ENCODE results near the gene ARHGEF12.

DNA sequence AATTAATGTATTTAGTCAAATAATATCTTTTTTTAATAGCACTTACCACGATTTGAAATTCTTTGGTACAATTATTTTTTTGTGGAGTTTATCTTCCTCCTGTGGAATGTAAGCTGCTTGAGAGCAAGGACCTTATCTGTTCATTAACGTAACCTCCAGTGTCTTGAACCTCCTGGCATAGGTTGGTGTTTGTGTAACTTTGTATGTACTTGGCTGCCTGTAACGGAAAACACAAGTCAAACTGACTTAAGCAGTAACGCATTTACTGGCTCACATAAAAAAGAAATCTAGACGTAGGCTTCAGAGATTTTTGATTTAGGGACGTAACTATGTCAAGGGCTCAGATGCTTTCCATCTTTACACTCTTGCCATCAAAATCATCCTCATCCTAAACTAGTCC lies 56.1 kb downstream of the ARHGEF12 start:
- TF ChIP-seq, protein P1, sequence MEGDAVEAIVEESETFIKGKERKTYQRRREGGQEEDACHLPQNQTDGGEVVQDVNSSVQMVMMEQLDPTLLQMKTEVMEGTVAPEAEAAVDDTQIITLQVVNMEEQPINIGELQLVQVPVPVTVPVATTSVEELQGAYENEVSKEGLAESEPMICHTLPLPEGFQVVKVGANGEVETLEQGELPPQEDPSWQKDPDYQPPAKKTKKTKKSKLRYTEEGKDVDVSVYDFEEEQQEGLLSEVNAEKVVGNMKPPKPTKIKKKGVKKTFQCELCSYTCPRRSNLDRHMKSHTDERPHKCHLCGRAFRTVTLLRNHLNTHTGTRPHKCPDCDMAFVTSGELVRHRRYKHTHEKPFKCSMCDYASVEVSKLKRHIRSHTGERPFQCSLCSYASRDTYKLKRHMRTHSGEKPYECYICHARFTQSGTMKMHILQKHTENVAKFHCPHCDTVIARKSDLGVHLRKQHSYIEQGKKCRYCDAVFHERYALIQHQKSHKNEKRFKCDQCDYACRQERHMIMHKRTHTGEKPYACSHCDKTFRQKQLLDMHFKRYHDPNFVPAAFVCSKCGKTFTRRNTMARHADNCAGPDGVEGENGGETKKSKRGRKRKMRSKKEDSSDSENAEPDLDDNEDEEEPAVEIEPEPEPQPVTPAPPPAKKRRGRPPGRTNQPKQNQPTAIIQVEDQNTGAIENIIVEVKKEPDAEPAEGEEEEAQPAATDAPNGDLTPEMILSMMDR (conservative IDR thresholded peaks at IDR 0.05; ENCODE audit: low read depth, low read length): no peak
- TF ChIP-seq EZH2 (IDR thresholded peaks at IDR 0.05; ENCODE audit: low read length, unreplicated experiment) (no peak), EZH2phosphoT487 (IDR thresholded peaks at IDR 0.05; ENCODE audit: borderline replicate concordance, low read length) (no peak)
